Astrocyte of the hippocampus (primary cell): ENCODE data around the gene NSRP1.
"Not testable (repeated sequence)": the region's sequence is repeated elsewhere in the genome, so short reads cannot be mapped to it uniquely, and the experiment has no call there.

Source experiments
- DNase-seq: peaks from one replicate; pipeline ENCODE4 v3.0.0; 2011; ENCODE audit warnings: low read depth, low spot score

NSRP1 gene

GRCh38 chr17:30118635-30119034 is 2.0 kb downstream of the NSRP1 start:
- not testable (repeated sequence) for DNase-seq

GRCh38 chr17:30124273-30124796 is 7.7 kb downstream of the NSRP1 start:
- DNase-seq = no peak

GRCh38 chr17:30130121-30130520 is 13.5 kb downstream of the NSRP1 start:
- DNase-seq = no peak

- DNase-seq = no peak
Measured at GRCh38 chr17:30132615-30133014, 16.0 kb downstream of the NSRP1 start.

GRCh38 chr17:30133197-30133596 is 16.6 kb downstream of the NSRP1 start:
- DNase-seq = no peak

GRCh38 chr17:30134551-30134950 is 17.9 kb downstream of the NSRP1 start:
- DNase-seq = no peak

- DNase-seq = no peak
Measured at GRCh38 chr17:30137158-30137557, 20.5 kb downstream of the NSRP1 start.

GRCh38 chr17:30147860-30148259 is 31.2 kb downstream of the NSRP1 start:
- DNase-seq = not testable (repeated sequence)

- no peak for DNase-seq
Measured at GRCh38 chr17:30148376-30148775, 31.8 kb downstream of the NSRP1 start.

GRCh38 chr17:30151471-30151870 is 34.9 kb downstream of the NSRP1 start:
- no peak for DNase-seq

GRCh38 chr17:30153463-30153862 is 36.8 kb downstream of the NSRP1 start:
- no peak for DNase-seq

GRCh38 chr17:30155389-30155788 is 38.8 kb downstream of the NSRP1 start:
- DNase-seq = no peak

- DNase-seq = no peak
Measured at GRCh38 chr17:30158896-30159625, 42.4 kb downstream of the NSRP1 start.

- DNase-seq = no peak
Measured at GRCh38 chr17:30160419-30161172, 44.0 kb downstream of the NSRP1 start.

- DNase-seq = no peak
Measured at GRCh38 chr17:30161601-30162000, 45.0 kb downstream of the NSRP1 start.

GRCh38 chr17:30164531-30164930 is 47.9 kb downstream of the NSRP1 start:
- no peak for DNase-seq

- no peak for DNase-seq
Measured at GRCh38 chr17:30165147-30165546, 48.5 kb downstream of the NSRP1 start.

- DNase-seq = no peak
Measured at GRCh38 chr17:30165960-30166359, 49.3 kb downstream of the NSRP1 start.

- no peak for DNase-seq
Measured at GRCh38 chr17:30170415-30170987, 53.9 kb downstream of the NSRP1 start.

- no peak for DNase-seq
Measured at GRCh38 chr17:30172560-30172959, 55.9 kb downstream of the NSRP1 start.

GRCh38 chr17:30173649-30174048 is 57.0 kb downstream of the NSRP1 start:
- DNase-seq = no peak

GRCh38 chr17:30174556-30174955 is 57.9 kb downstream of the NSRP1 start:
- DNase-seq = no peak

GRCh38 chr17:30176855-30177254 is 60.2 kb downstream of the NSRP1 start:
- DNase-seq = no peak
